C4-2B (cell line): ENCODE data around the gene MTIF2.

ENCODE experiments used
- ZFX ChIP-seq: fragments of 450-650 bp; IDR thresholded peaks from 2 replicates; pipeline ENCODE4 v1.6.1; 2017
- TF ChIP-seq, protein P1 (sequence below): fragments of 450-650 bp; conservative IDR thresholded peaks from 2 replicates; pipeline ENCODE4 v1.5.1; 2017; ENCODE audit warnings: mild to moderate bottlenecking

GRCh38 chr2:55311444-55311870 is 42.4 kb upstream of the MTIF2 start:
- TF ChIP-seq, protein P1, sequence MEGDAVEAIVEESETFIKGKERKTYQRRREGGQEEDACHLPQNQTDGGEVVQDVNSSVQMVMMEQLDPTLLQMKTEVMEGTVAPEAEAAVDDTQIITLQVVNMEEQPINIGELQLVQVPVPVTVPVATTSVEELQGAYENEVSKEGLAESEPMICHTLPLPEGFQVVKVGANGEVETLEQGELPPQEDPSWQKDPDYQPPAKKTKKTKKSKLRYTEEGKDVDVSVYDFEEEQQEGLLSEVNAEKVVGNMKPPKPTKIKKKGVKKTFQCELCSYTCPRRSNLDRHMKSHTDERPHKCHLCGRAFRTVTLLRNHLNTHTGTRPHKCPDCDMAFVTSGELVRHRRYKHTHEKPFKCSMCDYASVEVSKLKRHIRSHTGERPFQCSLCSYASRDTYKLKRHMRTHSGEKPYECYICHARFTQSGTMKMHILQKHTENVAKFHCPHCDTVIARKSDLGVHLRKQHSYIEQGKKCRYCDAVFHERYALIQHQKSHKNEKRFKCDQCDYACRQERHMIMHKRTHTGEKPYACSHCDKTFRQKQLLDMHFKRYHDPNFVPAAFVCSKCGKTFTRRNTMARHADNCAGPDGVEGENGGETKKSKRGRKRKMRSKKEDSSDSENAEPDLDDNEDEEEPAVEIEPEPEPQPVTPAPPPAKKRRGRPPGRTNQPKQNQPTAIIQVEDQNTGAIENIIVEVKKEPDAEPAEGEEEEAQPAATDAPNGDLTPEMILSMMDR, result no peak
- no peak for TF ChIP-seq ZFX
